Neural progenitor cell (in vitro differentiated cells): ENCODE results near the gene TRUB1. TPM values are rescaled to one million over a fixed set of nuclear protein-coding genes. Genes with fewer than 3 reads are reported as not detected.

Source experiments
- DNase-seq: peaks from one replicate; pipeline ENCODE4 v3.0.0-alpha.2; 2016; ENCODE audit warnings: low spot score
- H2AFZ ChIP-seq: fragments of 200-600 bp; sonication (generic); replicated peaks from 2 replicates; pipeline ENCODE4 v1.6.1; 2016; ENCODE audit warnings: antibody characterized with exemption
- H3F3A ChIP-seq: fragments of 200-600 bp; sonication (generic); 2 replicates; pipeline ENCODE4 v1.6.1; 2016; ENCODE audit warnings: antibody characterized with exemption, low read depth
- H3K27ac ChIP-seq: fragments of 200-600 bp; sonication (generic); 2 replicates; pipeline ENCODE4 v1.5.1; 2016; ENCODE audit warnings: mild to moderate bottlenecking
- H3K27me3 ChIP-seq: fragments of 200-600 bp; sonication (generic); 2 replicates; pipeline ENCODE4 v1.6.1; 2016; ENCODE audit warnings: mild to moderate bottlenecking, moderate library complexity
- H3K36me3 ChIP-seq: fragments of 200-600 bp; sonication (generic); 2 replicates; pipeline ENCODE4 v1.5.1; 2016
- H3K4me1 ChIP-seq: fragments of 200-600 bp; sonication (generic); 2 replicates; pipeline ENCODE4 v1.6.1; 2016; ENCODE audit warnings: mixed run types
- H3K4me2 ChIP-seq: fragments of 200-600 bp; sonication (generic); 2 replicates; pipeline ENCODE4 v1.6.1; 2016
- H3K4me3 ChIP-seq: fragments of 200-600 bp; sonication (generic); 2 replicates; pipeline ENCODE4 v1.5.1; 2016
- H3K79me2 ChIP-seq: fragments of 200-600 bp; sonication (generic); 2 replicates; pipeline ENCODE4 v1.6.1; 2016; ENCODE audit warnings: low read depth
- H3K9ac ChIP-seq: fragments of 200-600 bp; sonication (generic); 2 replicates; pipeline ENCODE4 v1.6.1; 2016
- H3K9me3 ChIP-seq: fragments of 200-600 bp; sonication (generic); 2 replicates; pipeline ENCODE4 v1.5.1; 2016; ENCODE audit warnings: low read depth
- H4K20me1 ChIP-seq: fragments of 200-600 bp; sonication (generic); 2 replicates; pipeline ENCODE4 v1.6.1; 2016; ENCODE audit warnings: low read depth
- H3K27ac Mint-ChIP-seq: 3 replicates; pipeline ENCODE4 v1.8.0; 2021; ENCODE audit warnings: mixed read lengths
- H3K27me3 Mint-ChIP-seq: 2 replicates; pipeline ENCODE4 v1.8.0; 2022; ENCODE audit warnings: low read depth, mild to moderate bottlenecking, inconsistent platforms, moderate library complexity, mixed read lengths; ENCODE audit not compliant: insufficient read depth
- H3K36me3 Mint-ChIP-seq: 3 replicates; pipeline ENCODE4 v1.8.0; 2021; ENCODE audit warnings: mixed read lengths
- H3K4me1 Mint-ChIP-seq: 3 replicates; pipeline ENCODE4 v1.8.0; 2021; ENCODE audit warnings: mixed read lengths
- H3K4me3 Mint-ChIP-seq: 3 replicates; pipeline ENCODE4 v1.8.0; 2021; ENCODE audit warnings: mild to moderate bottlenecking, moderate library complexity, mixed read lengths
- H3K9me3 Mint-ChIP-seq: 3 replicates; pipeline ENCODE4 v1.8.0; 2020; ENCODE audit warnings: mixed read lengths
- EZH2 ChIP-seq: fragments of 200-600 bp; sonication (generic); IDR thresholded peaks from 2 replicates; pipeline ENCODE4 v1.6.1; 2017; ENCODE audit warnings: antibody characterized with exemption, mild to moderate bottlenecking, moderate library complexity
- EZH2phosphoT487 ChIP-seq: fragments of 200-600 bp; sonication (generic); IDR thresholded peaks from 2 replicates; pipeline ENCODE4 v1.6.1; 2017; ENCODE audit warnings: antibody characterized with exemption
- total RNA-seq: library from RNA; depleted of rRNA; stranded (reverse); fragments of >200 nt; gene quantifications from 2 replicates; pipeline ENCODE4 v1.2.3, GENCODE V29; 2015; ENCODE audit warnings: low replicate concordance
- TF ChIP-seq, protein P1 (sequence below): fragments of 200-600 bp; sonication (generic); IDR thresholded peaks from 2 replicates; pipeline ENCODE4 v1.5.1; 2017; ENCODE audit warnings: antibody characterized with exemption, mild to moderate bottlenecking

The TRUB1 gene
- total RNA-seq, 1 donor from 2014 or later, result 41.9 TPM

DNA sequence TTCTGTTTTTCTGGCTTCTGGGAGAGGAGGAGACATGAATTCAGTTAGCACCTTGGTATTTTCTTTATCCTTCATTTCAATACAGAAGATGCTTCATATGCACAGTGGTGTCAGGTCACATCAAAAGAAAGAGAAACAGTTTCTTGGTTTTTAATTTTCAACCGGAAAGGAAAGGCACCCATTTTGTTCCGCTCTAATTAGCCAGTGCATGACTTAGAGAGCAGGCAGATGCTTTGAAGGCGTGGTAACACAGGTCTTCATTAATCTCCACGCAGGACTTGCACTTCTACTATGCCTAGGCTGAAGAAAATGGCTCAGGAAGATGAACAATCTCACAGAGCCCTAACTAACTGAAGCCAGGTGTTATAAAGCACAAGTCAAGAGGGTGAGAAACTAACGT, 84.7 kb downstream of the TRUB1 start:
- H3K4me1 ChIP-seq, result no peaks in the 10 kb centered on the region
- H3K36me3 ChIP-seq, result no peaks in the 10 kb centered on the region
- H3K79me2 ChIP-seq, result no peaks in the 10 kb centered on the region
- no peaks in the 10 kb centered on the region for H3K9me3 Mint-ChIP-seq
- H3K9me3 ChIP-seq, result no peaks in the 10 kb centered on the region
- no peaks in the 10 kb centered on the region for H3K36me3 Mint-ChIP-seq
- no peak overlapping the region for H3K4me3 Mint-ChIP-seq
- H3K4me1 Mint-ChIP-seq, result peaks cover 16% of the 10 kb centered on the region
- DNase-seq, result no peak
- no peaks in the 10 kb centered on the region for H3K27me3 ChIP-seq
- H3K4me2 ChIP-seq, result no peak overlapping the region
- H4K20me1 ChIP-seq, result no peaks in the 10 kb centered on the region
- H3F3A ChIP-seq, result no peaks in the 10 kb centered on the region
- TF ChIP-seq, protein P1, sequence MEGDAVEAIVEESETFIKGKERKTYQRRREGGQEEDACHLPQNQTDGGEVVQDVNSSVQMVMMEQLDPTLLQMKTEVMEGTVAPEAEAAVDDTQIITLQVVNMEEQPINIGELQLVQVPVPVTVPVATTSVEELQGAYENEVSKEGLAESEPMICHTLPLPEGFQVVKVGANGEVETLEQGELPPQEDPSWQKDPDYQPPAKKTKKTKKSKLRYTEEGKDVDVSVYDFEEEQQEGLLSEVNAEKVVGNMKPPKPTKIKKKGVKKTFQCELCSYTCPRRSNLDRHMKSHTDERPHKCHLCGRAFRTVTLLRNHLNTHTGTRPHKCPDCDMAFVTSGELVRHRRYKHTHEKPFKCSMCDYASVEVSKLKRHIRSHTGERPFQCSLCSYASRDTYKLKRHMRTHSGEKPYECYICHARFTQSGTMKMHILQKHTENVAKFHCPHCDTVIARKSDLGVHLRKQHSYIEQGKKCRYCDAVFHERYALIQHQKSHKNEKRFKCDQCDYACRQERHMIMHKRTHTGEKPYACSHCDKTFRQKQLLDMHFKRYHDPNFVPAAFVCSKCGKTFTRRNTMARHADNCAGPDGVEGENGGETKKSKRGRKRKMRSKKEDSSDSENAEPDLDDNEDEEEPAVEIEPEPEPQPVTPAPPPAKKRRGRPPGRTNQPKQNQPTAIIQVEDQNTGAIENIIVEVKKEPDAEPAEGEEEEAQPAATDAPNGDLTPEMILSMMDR, result no peak
- TF ChIP-seq EZH2phosphoT487 (no peak), EZH2 (no peak)
- no peak overlapping the region for H3K9ac ChIP-seq
- peaks cover 2% of the 10 kb centered on the region for H3K27me3 Mint-ChIP-seq
- H3K4me3 ChIP-seq, result no peak overlapping the region
- H2AFZ ChIP-seq, result no peak overlapping the region
- H3K27ac ChIP-seq, result no peak overlapping the region
- H3K27ac Mint-ChIP-seq, result no peak overlapping the region

DNA sequence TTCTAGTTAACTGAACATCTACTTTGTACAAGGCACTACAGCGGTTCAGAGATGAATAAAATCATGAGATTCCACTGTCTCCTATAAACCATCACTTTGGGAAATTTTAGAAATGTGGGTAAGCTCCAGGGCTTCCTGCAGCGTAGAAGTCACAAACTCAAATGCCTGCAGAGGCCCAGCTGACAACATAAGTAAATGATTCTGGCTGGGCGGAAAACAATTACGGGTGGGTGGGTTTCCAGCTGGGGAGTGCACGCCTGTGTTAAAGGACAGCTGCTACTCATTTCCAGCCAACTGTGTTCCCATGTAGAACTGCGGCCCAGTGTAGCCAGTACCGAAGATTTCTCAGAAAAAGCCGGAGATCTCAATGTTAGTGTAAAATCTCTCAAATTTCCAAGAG, 85.7 kb downstream of the TRUB1 start:
- H3K9me3 ChIP-seq, result no peaks in the 10 kb centered on the region
- H3K4me2 ChIP-seq, result no peak overlapping the region
- H3K27ac Mint-ChIP-seq, result no peak overlapping the region
- no peak overlapping the region for H3K9ac ChIP-seq
- no peaks in the 10 kb centered on the region for H3K79me2 ChIP-seq
- H3K27me3 Mint-ChIP-seq, result peaks cover 2% of the 10 kb centered on the region
- H3K27me3 ChIP-seq, result no peaks in the 10 kb centered on the region
- H3K27ac ChIP-seq, result no peak overlapping the region
- H2AFZ ChIP-seq, result no peak overlapping the region
- no peak for DNase-seq
- H3K4me3 ChIP-seq, result no peak overlapping the region
- no peak overlapping the region for H3K4me3 Mint-ChIP-seq
- TF ChIP-seq, protein P1, result no peak
- TF ChIP-seq EZH2phosphoT487, result no peak
- no peak for TF ChIP-seq EZH2
- H3K9me3 Mint-ChIP-seq, result no peaks in the 10 kb centered on the region
- no peaks in the 10 kb centered on the region for H3K36me3 Mint-ChIP-seq
- H3K36me3 ChIP-seq, result no peaks in the 10 kb centered on the region
- no peaks in the 10 kb centered on the region for H3K4me1 ChIP-seq
- no peaks in the 10 kb centered on the region for H3F3A ChIP-seq
- no peaks in the 10 kb centered on the region for H4K20me1 ChIP-seq
- H3K4me1 Mint-ChIP-seq, result peaks cover 16% of the 10 kb centered on the region

DNA sequence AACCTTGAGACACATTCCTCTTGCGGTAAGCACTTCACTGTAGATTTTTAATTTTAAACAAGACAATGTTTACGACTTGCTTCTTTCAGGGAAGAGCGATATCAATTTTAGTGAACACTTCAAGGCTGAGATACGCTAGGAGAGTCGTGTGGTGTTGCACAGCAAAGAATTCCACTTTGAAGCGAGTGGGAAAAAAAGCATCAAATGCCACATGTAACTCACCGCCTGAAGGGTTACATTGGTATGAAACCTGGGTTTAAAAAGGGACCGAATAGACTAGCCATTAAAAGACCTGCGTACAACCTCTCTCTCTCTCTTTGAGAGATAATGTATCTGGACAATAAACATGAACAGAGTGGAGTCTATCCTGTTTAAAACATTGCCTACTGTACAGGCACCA, 86.4 kb downstream of the TRUB1 start:
- no peaks in the 10 kb centered on the region for H3K79me2 ChIP-seq
- no peak overlapping the region for H3K27ac ChIP-seq
- TF ChIP-seq, protein P1, result no peak
- no peak for TF ChIP-seq EZH2
- TF ChIP-seq EZH2phosphoT487, result no peak
- Mint-ChIP-seq H3K27me3 (peaks cover 2% of the 10 kb centered on the region), H3K36me3 (no peaks in the 10 kb centered on the region), H3K27ac (no peak overlapping the region), H3K4me1 (peaks cover 16% of the 10 kb centered on the region), H3K4me3 (no peak overlapping the region), H3K9me3 (no peaks in the 10 kb centered on the region)
- no peak overlapping the region for H3K9ac ChIP-seq
- no peak for DNase-seq
- H2AFZ ChIP-seq, result no peak overlapping the region
- H3K4me2 ChIP-seq, result no peak overlapping the region
- H3K36me3 ChIP-seq, result no peaks in the 10 kb centered on the region
- no peaks in the 10 kb centered on the region for H3K9me3 ChIP-seq
- no peak overlapping the region for H3K4me3 ChIP-seq
- H3K27me3 ChIP-seq, result no peaks in the 10 kb centered on the region
- H3F3A ChIP-seq, result no peaks in the 10 kb centered on the region
- no peaks in the 10 kb centered on the region for H4K20me1 ChIP-seq
- no peaks in the 10 kb centered on the region for H3K4me1 ChIP-seq
